Activated CD4-positive, alpha-beta T cell treated with anti-CD3 and anti-CD28 coated beads for 1 hour (primary cell): ENCODE results near the gene ASGR1.

Experiments used
- DNase-seq: peaks from one replicate; pipeline ENCODE4 v3.0.0-alpha.2; 2020

The ASGR1 gene

GRCh38 chr17:7215652-7216180 is 36.5 kb upstream of the ASGR1 start:
- no peak for DNase-seq

GRCh38 chr17:7215136-7215638 is 36.0 kb upstream of the ASGR1 start:
- DNase-seq = no peak

- peak; percentile 98 for DNase-seq
Observed at GRCh38 chr17:7214300-7215135, 35.3 kb upstream of the ASGR1 start.

- no peak for DNase-seq
Observed at GRCh38 chr17:7213895-7214299, 34.7 kb upstream of the ASGR1 start.

- no peak for DNase-seq
Observed at GRCh38 chr17:7211491-7212273, 32.5 kb upstream of the ASGR1 start.

- DNase-seq = no peak
Observed at GRCh38 chr17:7208754-7209460, 29.7 kb upstream of the ASGR1 start.

- DNase-seq = no peak
Observed at GRCh38 chr17:7208027-7208571, 28.9 kb upstream of the ASGR1 start.

- DNase-seq = no peak
Observed at GRCh38 chr17:7207120-7208001, 28.2 kb upstream of the ASGR1 start.

GRCh38 chr17:7205561-7205960 is 26.4 kb upstream of the ASGR1 start:
- no peak for DNase-seq

- DNase-seq = peak; percentile 91
Observed at GRCh38 chr17:7204828-7205461, 25.8 kb upstream of the ASGR1 start.

- DNase-seq = no peak
Observed at GRCh38 chr17:7204336-7204735, 25.2 kb upstream of the ASGR1 start.

GRCh38 chr17:7203391-7203790 is 24.2 kb upstream of the ASGR1 start:
- no peak for DNase-seq

GRCh38 chr17:7196651-7197401 is 17.7 kb upstream of the ASGR1 start:
- DNase-seq = no peak

GRCh38 chr17:7195971-7196370 is 16.8 kb upstream of the ASGR1 start:
- DNase-seq = no peak

- no peak for DNase-seq
Observed at GRCh38 chr17:7192271-7192937, 13.2 kb upstream of the ASGR1 start.

- no peak for DNase-seq
Observed at GRCh38 chr17:7191571-7192270, 12.6 kb upstream of the ASGR1 start.

- DNase-seq = no peak
Observed at GRCh38 chr17:7191069-7191468, 11.9 kb upstream of the ASGR1 start.

- DNase-seq = no peak
Observed at GRCh38 chr17:7190276-7190917, 11.2 kb upstream of the ASGR1 start.

- DNase-seq = no peak
Observed at GRCh38 chr17:7186241-7186640, 7.1 kb upstream of the ASGR1 start.
